Activated T-helper 1 cell treated with Interleukin-2 at 50 U/mL for 16 hours (primary cell): ENCODE results near the gene FBXW8.

Source experiments
- DNase-seq: peaks from one replicate; pipeline ENCODE4 v3.0.0-alpha.2; 2020; ENCODE audit warnings: low read depth

FBXW8 gene, protein sequence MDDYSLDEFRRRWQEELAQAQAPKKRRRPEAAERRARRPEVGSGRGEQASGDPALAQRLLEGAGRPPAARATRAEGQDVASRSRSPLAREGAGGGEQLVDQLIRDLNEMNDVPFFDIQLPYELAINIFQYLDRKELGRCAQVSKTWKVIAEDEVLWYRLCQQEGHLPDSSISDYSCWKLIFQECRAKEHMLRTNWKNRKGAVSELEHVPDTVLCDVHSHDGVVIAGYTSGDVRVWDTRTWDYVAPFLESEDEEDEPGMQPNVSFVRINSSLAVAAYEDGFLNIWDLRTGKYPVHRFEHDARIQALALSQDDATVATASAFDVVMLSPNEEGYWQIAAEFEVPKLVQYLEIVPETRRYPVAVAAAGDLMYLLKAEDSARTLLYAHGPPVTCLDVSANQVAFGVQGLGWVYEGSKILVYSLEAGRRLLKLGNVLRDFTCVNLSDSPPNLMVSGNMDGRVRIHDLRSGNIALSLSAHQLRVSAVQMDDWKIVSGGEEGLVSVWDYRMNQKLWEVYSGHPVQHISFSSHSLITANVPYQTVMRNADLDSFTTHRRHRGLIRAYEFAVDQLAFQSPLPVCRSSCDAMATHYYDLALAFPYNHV

DNA sequence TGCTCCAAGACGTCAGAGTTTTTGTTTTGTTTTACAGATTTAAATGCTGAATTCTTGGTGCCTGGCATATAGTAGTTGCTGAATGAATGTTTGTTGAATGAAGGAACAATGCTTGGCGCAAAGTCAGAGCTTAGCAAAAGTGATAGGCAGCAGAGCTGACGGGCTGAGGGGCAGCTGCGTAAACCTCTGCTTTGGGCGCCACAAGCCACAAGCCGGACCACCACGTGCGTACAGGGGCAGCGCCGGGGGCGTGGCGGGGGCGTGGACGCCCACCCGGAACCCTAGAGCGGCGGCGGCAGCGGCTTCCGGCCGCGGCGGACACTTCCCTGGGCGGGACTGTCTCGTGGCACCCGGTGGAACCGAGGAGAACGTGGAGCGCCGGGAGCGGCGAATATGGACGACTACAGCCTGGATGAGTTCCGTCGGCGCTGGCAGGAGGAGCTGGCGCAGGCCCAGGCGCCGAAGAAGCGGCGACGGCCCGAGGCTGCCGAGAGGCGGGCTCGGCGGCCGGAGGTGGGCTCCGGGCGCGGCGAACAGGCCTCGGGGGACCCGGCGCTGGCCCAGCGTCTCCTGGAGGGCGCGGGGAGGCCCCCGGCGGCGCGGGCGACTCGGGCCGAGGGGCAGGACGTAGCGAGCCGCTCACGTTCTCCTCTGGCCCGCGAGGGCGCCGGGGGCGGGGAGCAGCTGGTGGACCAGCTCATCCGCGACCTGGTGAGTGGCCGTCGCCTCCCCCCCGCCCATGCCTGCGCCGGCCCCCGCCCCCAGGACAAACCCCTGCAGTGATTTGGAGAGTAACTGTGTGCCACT, at the start of gene FBXW8:
TSS of gene FBXW8 (plus strand) at position 306 of the 807 bp plus-strand sequence. CDS start at position 394, 88 bp downstream.
- peak; percentile 36 for DNase-seq

- DNase-seq: peak; percentile 4
Measured at GRCh38 chr12:116861320-116861719, 49.4 kb upstream of the FBXW8 start.

DNA sequence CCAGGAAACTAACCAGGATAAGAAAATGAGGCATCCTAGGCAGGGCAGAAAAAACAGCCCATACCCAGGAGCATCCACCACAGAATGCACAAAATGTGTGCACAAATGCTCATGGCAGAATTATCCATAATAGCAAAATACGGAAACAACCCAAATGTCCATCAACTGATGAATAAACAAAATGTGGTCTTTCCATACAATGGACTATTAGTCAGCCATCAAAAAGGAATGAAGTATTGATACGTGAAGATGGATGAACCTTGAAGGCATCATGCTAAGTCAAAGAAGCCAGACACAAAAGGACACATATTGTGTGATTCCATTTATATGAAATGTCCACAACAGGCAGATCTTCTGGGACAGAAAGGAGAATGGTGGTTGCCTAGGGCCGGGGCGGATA, 48.6 kb upstream of the FBXW8 start:
- no peak for DNase-seq

DNA sequence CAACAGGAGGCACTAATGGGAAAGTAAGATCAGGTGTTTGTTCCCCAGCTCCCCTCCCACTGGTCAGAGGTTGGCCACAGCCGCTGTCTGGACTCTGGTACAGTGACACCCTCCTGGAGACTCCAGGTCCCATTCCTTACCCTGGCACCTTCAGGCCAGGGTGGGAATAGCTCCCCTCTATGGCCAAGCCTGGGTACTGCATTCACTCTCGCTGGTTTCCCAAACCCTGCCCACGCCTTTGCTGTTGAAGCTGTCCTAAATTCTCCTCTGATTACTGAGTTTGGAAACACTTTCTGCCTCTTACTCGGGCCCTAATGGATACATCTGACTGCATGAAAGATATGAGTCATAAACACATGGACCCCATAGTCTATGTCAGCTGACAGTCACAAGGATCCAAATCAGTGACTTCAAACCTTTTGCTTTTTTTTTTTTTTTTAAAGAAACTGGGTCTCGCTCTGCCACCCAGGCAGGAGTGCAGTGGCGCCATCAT, 47.4 kb upstream of the FBXW8 start:
- no peak for DNase-seq

DNA sequence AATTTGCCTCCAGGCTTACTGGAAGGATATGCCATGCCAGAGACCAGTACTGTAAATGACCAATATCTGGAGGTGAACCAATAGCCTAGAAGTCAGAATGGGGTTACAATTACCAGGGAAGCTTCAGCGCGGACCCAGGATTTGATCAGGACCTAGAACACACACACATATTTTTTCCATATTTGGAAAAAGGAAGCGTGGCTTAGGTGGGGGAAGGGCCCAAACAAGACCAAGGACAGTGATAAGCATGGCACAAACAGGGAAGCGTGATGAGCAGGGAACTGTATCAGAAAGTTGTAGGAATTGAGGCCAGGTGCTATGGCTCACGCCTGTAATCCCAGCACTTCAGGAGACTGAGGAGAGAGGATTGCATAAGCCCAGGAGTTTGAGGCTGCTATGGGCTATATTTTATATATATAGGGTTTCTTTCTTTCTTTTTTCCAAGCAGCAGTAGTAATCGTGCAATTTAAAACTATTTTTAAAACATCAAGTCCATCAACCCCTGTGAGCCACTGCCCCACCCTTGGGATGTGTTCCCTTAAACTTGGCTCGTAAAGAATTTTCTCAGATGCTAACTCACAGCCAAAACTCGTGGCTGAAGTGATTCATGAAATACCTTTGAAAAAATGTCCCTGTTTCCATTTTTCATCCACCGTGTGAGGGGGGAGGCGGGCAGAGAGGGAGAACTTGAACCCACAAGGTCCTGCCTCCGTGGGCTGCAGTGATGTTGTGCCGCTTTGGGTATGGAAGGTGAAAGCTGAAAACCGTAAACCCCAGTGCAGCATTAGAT, 46.2 kb upstream of the FBXW8 start:
- no peak for DNase-seq

GRCh38 chr12:116867523-116867922, 43.2 kb upstream of the FBXW8 start:
- no peak for DNase-seq

DNA sequence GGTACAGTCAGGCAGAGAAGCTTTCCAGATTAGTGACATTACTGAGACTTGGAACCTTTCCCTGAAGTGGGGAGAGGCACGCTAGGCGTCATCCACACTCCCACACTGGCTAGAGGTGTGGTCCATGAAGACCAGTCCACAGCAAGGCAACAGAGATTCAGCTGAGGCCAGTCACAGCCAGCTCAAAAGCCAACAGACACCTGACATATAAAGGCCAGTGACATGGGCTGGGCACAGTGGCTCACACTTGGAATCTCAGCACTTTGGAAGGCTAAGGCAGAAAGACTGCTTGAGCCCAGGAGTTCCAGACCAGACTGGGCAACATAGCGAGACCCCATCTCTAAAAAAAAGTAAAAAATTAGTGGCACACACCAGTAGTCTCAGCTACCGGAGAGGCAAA, 40.4 kb upstream of the FBXW8 start:
- DNase-seq: no peak

GRCh38 chr12:116874324-116874995, 36.3 kb upstream of the FBXW8 start:
- no peak for DNase-seq

- DNase-seq: no peak
Measured at GRCh38 chr12:116876151-116876869, 34.4 kb upstream of the FBXW8 start.

DNA sequence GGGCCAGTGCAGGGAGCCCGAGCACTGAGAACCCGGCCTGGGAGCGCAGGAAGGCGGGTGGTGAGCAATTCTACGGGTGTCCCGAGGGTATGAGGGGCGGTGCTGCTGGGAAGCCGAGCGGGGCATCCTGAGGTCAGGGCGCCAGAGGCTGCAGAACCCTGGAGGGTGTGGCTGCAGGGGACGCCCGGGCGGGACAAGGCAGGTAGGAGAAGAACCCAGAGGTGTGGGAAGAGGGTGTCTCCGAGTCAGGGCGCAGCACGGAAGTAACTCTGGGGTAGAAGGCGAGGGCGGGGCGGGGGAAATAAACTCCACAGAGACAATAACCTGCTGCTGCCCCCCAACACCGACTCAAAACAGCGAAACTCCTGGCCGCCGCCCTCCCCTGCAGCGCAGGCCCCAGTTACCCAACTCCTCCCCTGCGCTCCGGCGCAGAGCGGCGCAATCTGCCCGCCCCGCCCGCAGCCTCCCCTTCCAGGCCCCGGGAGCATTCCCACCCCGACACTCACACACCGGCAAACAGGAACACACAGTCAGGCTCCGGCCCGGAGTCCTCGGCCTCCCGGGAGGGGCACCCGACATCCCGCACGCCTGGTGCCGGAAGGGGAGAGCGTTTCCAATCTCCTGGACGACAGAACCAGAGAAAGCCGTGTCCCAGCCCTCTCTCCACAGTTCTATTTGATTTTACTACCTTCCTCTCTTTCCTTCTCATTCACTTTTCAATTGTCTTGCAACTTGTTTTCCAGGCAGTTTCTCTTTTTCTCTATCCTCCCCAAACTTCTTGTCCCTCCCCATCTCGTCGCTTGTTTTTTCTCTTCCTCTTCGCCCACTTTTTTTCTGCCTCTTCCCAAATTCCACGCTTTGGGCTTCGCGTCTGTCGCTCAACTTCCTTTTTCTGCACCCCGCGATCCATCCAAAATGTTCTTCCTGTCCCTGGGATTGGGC, 31.9 kb upstream of the FBXW8 start:
- DNase-seq: no peak

- no peak for DNase-seq
Measured at GRCh38 chr12:116879509-116880212, 31.1 kb upstream of the FBXW8 start.

- DNase-seq: no peak
Measured at GRCh38 chr12:116880213-116880816, 30.4 kb upstream of the FBXW8 start.

DNA sequence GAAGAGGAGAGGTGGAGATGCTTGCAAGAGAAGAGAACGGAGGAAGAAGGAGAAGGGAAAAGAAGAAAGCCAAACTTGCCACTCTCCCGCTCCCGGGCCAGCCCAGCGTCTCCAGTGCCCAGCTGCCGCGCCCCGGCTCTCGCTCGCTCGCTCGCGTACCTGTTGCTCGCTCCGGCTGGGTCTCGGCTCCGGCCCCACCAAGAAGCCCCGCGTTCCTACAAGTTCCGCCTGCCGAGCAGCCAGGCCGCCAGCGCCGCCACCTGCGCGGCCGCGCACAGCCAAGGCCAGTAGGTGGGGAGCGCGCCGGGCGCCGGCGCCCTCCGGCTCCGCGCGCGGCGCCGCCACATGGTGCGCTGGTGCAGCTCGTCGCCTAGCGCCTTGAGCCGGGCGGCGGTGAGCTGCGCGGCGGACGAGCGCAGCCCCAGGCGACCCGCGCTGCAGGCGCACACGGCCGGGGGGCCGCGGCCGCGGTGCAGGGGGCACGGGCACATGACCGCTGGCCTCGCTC, 29.9 kb upstream of the FBXW8 start:
- peak; percentile 3 for DNase-seq

GRCh38 chr12:116881325-116881876, 29.3 kb upstream of the FBXW8 start, which contains the start of gene HRK:
TSS of gene HRK (minus strand) at chr12:116881441. CDS start at chr12:116881307, 134 bp downstream.
- DNase-seq: no peak

- no peak for DNase-seq
Measured at GRCh38 chr12:116881877-116882507, 28.8 kb upstream of the FBXW8 start.

GRCh38 chr12:116882742-116883141, 28.0 kb upstream of the FBXW8 start:
- no peak for DNase-seq

GRCh38 chr12:116884871-116885270, 25.9 kb upstream of the FBXW8 start:
- no peak for DNase-seq
